ENCODE data around the gene FBXW7.
"Not testable (repeated sequence)": the region's sequence is repeated elsewhere in the genome, so short reads cannot be mapped to it uniquely, and the experiment has no call there.

The FBXW7 gene

DNA sequence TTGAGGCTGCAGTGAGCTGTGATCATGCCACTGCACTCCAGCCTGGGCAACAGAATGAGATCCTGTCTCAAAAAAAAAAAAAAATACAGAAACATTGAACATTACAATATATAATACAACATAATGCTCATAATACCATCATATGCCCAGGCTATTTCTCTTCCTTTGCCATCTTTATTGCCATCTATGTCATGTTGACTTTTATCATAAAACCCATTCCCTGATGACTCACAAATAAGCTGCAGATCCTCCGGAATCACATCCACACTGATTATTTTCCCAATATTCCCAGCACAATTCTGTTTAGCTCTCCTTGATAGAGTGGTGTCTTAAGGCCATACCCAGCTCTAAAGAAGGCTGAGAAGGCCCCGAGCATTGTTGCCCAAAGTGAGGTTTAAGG, 9.2 kb upstream of the FBXW7 start:
- no peak for DNase-seq (ENCODE audit: extremely low read depth in 1 of 2, low read depth in 1 of 2)

DNA sequence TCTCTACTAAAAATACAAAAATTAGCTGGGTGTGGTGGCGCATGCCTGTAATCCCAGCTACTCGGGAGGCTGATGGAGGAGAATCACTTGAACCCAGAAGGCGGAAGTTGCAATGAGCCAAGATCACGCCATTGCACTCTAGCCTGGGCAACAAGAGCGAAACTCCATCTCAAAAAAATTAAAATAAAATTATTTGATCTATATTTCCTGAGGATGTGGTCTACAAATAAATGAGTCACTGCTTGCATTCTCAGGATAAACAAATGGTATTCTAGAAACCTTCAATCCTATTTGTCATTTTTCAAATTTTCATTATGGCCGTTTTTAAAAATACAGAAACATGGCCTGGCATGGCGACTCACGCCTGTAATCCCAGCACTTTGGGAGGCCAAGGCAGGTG, 8.6 kb upstream of the FBXW7 start:
- DNase-seq (ENCODE audit: extremely low read depth in 1 of 2, low read depth in 1 of 2): not testable (repeated sequence)

DNA sequence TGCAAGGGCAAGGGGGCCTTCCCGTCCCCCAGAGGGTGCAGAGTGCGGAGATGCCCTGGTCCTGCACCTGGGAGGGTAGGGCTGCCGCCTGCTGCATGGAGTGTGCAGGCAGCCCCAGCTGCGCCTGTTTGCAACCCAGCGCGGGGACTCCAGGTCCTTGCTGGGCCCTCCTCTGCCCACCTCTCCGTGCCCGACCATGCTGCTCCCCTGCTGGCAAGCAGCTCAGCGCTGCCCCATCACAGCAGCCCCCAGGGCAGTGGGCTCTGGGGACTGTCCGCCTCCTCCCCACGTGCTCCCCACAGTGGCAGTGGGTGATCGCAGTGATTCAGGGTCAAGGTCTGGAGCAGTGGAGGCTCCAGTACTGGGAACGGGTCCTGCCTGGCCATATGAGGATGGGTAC, 5.0 kb upstream of the FBXW7 start:
- no peak for DNase-seq (ENCODE audit: extremely low read depth in 1 of 2, low read depth in 1 of 2)

DNA sequence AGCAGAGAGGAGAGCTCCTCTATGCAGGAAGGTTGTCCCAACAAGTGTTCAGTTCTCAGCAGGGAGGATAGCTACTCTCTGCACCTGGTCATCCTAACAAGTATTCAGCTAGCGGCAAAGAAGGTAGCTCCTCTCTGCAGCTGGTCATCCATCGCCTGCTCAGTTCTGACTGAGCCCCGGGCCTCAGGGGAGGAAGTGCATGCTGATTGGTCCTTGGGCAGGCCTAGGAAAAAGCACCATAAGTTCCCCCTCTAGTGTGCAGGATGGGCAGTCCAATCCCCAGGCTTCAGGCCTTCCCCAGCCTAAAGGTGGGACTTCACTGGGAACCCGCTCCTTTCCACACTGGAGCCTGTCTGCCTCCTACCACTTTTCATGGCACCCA, 4.4 kb upstream of the FBXW7 start:
- DNase-seq (ENCODE audit: extremely low read depth in 1 of 2, low read depth in 1 of 2): no peak

DNA sequence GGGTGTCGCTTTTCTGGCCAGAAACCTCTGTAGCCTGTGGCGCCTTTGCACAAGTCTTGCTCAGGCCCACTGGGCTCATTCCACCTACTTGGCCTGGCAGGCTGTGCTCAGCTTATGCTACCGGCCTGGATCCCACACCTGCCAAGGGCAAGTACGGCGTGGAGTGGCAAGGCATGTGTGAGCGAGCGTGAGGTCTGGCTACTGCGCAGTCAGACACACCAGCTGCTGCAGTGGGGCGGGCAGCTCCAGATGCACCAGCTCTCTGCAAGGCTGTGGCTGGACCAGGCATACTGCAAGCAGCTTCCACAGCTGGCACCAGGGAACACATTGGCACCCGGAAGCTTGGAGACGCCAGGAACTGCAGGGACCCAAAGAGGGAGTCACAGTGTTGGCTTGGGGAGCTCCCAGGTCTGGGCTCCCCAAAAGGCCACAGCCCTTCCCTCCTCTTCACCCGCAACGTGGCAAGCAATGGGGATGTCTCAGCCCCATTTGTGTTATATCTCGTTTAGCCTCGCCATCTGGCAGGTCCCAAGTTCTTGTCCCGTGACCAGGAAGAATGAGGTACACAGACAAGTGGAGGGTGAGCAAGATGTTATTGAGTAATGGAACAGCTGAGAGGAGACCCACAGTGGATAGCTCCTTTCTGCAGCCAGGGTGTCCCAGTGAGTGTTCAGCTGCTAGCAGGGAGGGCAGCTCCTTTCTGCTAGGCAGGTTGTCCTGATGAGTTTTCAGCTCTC, 3.8 kb upstream of the FBXW7 start:
- DNase-seq (ENCODE audit: extremely low read depth in 1 of 2, low read depth in 1 of 2): no peak

DNA sequence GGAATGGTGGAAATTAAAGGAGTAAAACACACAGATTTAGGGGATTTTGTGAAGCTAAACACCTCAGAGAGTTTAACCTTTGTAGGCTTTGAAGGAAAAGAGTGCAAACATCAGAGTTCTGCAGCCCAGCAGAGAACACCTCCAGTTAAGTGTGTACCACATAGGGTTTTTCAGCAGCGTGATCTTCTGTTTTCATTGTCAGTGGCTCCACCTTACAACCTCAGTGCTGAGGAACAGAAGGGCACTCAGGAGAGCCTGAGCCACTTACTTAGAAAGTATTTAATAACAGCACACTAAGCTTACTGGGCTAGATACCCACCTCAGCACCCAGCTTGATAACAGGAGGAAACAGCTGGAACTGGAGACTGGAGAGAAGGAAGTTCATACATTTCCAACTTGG, 2.0 kb upstream of the FBXW7 start:
- no peak for DNase-seq (ENCODE audit: extremely low read depth in 1 of 2, low read depth in 1 of 2)

DNA sequence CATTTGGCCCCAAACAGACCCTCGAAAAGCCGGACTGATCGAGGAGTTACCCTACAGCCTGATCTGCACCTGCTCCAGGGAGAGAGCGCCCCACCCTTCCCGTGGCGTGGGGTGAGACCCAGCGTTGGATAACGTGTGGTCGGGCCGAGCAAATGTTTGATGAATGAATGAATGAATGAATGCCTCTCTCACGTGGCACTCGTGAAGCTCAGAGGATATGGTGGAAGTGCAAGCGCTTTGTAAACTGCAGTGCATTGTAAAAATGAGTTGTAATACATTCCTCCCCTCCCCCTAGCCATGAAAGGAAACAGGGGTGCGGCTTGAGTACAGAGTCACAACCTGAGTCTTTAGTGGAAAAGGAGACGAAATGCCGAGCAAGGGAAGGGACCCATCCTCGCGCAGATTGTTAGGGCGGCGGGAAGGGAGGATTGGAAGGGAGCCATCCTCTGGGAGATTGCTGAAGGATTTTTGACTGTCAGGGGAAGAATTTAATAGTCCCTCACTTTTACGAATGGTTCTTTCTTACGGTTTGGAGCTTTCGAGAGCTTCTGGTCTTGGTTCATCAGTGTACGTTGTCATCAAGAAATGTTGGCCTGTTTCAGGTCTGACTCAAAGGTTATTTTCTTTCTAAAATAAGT, 772 bp upstream of the FBXW7 start:
- DNase-seq (ENCODE audit: extremely low read depth in 1 of 2, low read depth in 1 of 2): peak in 1 of 2 donors; percentile 58

DNA sequence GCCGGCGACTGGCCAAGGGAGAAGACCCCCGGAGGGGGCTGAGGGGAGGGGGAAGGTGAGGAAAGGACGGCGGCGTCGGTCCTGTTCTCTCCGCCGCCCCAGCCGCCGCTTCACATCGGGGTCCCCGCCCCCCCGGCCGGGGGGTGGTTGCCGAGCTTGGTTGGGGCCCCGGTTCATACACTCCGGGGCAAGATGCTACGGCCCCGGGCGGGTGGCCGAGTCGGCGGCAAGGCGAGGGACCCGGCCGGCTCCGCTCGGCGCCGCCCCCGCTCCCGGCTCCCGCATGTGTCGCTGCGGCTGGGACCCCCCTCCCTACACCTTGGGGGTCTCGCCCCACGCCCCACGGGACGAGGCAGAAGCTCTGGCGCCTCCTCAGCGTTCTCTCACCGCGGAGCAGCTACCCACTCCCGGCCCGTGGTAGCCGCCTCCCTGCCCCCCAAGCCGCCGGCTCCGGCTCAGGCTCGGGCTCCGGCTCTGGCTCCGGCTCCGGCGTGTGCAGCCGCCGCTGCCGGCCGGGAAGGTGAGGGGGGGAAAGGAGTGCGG, 461 bp downstream of the FBXW7 start:
- no peak for DNase-seq (ENCODE audit: extremely low read depth in 1 of 2, low read depth in 1 of 2)

DNA sequence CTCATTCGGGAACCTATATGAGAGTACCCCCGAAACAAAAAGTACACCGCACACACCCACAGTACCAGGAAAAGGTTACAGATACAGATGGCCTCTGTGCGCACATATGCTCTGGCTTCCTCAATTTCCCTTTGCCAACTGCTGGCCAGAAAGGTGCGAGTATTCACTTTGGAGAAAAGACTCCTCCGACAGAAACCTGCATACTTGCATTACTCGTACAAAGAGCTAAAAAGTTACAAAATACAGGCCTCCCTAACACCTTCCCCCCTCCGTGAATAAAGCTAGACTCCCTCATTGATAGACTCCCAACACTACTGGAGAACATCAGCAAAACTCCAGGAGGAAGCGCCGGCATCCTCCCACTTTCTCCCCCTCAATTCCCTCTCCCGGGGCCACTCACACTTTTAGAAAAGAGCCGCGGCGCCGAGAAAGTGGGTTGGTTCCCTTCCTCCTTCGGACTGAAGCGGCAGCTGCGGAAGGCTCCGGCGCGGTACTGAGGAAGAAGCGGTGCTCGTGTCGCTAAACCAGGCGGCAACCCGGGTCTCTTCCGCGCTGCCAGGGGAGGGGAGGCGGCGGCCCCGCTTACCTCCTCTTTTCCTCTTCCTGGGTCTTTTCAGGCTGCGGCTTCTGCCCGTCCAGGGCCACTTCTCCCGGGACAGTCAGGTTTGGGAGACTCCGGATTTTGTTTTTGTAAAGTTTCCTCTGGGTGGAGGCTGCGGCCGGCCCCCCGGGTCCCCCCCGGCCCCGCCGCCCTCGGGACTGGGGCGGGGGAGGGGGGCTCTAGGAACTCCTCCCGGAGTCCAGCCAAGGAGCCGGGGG, 1.1 kb downstream of the FBXW7 start:
- peak in 1 of 2 donors; percentile 18 for DNase-seq (ENCODE audit: extremely low read depth in 1 of 2, low read depth in 1 of 2)

DNA sequence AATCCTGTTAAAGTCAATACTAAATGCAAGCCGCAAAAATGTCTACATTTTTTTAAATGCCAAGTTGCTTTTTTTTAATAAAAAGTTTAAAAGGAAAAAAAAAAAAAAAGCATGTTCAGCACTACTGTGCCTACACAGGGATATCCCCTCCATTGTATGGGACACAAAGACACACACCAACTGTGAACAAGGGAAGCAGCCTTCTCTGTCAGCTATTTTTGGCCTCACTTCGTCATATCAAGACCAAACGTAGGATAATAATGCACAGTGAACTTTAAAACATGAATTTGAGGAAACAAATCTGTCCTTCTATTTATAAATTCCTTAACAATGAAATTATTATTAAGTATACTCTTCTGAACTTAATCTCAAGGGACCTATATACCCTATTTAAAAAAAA, 4.4 kb downstream of the FBXW7 start:
- no peak for DNase-seq (ENCODE audit: extremely low read depth in 1 of 2, low read depth in 1 of 2)

DNA sequence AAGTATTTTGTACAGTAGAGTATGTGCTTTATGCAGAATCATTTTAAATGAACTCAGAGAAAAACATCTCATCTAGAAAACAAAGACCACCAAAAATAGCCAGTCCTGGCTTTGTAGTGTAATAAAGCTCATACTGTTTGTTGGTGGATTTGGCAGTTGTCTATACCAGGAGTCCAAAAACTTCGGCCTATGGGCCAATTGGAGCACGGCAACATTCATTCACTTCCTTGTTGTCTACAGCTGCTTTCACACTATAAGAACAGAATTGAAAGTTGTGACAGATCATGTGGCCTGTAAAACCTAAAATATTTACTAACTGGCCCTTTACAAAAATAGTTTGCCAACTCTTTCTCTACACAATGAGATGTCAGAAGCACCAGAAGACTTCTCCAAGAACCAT, 5.3 kb downstream of the FBXW7 start:
- DNase-seq (ENCODE audit: extremely low read depth in 1 of 2, low read depth in 1 of 2): no peak

DNA sequence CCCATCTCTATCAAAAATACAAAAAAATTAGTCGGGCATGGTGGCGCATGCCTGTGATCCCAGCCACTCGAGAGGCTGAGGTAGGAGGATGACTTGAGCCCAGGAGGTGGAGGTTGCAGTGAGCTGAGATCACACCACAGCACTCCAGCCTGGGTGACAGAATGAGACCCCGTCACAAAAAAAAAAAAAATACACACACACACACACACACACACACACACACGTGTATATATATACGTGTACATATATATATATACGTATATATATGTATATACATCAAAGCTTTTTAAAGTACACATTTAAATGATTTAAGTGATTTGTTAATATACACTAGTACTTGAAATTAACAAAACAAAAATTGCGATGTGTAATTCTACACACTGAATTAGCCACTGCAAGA, 6.0 kb downstream of the FBXW7 start:
- no peak for DNase-seq (ENCODE audit: extremely low read depth in 1 of 2, low read depth in 1 of 2)

DNA sequence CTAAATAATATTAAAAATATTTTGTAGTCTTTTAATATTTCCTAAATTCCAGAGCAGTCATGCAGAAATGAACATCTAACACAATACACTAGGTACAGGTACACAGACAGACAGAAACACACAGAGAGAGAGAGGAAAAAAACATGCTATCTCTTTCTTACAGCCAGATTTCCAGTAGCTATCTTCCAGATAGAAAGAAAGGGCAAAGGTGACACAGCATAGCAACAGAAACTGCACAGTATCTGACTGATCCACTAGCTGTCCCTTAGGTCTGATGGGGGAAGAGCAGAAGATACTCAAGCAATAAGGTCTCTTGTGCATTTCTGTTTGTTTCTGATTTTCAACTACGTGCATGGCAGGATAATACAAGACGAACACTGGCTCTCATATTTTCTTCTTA, 7.8 kb downstream of the FBXW7 start:
- no peak for DNase-seq (ENCODE audit: extremely low read depth in 1 of 2, low read depth in 1 of 2)

DNA sequence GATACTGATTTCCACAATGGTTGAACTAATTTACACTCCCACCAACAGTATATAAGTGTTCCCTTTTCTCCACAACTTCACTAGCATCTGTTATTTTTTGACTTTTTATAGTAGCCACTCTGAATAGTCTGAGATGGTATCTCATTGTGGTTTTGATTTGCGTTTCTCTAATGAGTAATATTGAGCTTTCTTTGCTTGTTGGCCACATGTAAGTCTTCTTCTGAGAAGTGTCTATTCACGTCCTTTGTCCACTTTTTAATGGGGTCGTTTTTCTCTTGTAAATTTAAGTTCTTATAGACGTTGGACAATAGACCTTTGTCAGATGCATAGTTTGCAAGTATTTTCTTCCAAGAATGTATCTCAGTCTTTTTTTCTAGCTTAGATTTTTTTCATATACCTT, 10.0 kb downstream of the FBXW7 start:
- DNase-seq (ENCODE audit: extremely low read depth in 1 of 2, low read depth in 1 of 2): no peak

DNA sequence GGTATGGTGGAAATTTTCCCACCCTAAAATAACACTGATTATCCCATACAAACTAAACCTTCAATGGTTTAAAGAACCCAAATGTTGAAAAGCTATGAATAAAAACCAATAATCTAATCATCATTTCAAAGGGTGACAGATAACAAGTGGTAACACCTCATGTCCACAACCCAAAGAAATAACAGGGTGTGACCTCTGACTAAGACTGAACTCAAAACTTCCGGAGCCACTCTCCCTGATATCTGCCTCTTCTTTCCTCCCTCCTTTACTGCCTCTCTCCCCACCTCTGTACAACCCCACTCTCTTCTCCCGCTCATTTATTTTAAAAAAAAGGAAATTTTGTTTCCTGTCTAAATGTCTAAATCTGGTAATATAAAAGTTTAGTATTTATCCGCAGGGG, 11.5 kb downstream of the FBXW7 start:
- DNase-seq (ENCODE audit: extremely low read depth in 1 of 2, low read depth in 1 of 2): no peak

DNA sequence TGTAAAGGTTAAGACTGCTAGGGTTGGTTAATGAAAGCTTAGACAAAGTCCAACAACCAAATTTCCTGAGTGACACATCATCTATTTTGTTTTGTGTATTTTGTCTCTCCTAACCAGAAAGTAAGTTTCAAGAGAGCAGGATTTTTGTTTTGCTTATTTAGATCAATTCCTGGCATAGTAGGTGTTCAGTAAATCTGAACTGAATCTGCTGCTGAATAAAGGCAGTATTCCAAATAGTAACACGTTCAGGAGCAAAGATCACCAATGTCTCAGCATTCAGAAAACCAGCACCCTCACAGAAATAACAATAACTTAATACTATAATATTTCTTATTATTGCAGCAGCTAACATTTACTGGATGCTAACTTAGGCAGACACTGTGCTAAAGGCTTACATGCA, 12.2 kb downstream of the FBXW7 start:
- no peak for DNase-seq (ENCODE audit: extremely low read depth in 1 of 2, low read depth in 1 of 2)

DNA sequence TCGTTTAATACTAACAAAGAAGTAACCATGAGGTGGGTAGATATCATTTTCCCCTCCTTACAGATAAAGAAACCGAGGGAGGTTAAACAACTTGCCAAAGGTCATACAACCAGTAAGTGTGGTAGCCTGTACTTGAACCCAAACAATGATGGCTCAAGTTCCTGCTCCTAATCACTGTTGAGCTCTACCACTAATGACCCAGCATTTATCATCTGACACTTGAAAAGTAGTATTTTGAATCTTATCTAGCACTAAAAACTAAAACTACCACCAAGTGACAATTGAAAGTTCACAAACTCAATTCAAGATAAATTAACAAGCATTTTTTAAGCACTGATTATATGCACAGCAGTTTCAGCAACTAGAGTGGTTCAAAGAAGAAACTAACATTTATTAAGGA, 13.1 kb downstream of the FBXW7 start:
- DNase-seq (ENCODE audit: extremely low read depth in 1 of 2, low read depth in 1 of 2): no peak

DNA sequence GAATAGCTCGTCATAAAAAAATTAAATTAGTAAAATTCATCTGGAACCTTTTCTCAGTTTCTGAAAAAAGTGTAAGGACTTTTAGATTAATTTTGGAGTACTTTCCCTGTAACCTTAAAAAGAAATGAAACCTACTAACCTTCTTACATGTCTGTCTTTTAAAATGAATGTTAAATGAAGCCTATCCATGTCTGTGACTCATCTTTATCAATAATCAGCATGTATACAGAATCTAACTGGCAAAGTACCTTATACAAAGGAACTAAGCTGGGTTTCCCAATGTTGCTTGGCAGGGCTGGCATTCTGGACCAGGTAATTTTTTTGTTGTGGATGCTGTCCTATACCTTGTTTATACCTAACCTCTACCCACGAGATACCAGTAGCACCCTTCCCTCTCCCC, 13.6 kb downstream of the FBXW7 start:
- DNase-seq (ENCODE audit: extremely low read depth in 1 of 2, low read depth in 1 of 2): no peak

DNA sequence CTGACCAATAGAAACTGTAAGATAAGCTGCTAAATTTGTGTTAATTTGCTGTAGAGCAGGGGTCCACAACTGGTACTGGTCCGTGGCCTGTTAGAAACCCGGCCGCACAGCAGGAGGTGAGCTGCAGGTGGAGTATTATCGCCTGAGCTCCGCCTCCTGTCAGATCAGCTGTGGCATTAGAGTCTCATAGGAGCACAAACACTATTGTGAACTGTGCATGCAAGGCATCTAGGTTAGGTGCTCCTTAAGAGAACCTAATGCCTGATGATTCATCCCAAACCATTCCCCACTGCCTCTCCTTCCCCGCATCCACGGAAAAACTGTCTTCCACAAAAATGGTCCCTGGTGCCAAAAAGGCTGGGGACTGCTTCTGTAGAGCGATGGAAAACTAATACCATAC, 19.7 kb downstream of the FBXW7 start:
- DNase-seq (ENCODE audit: extremely low read depth in 1 of 2, low read depth in 1 of 2): no peak

DNA sequence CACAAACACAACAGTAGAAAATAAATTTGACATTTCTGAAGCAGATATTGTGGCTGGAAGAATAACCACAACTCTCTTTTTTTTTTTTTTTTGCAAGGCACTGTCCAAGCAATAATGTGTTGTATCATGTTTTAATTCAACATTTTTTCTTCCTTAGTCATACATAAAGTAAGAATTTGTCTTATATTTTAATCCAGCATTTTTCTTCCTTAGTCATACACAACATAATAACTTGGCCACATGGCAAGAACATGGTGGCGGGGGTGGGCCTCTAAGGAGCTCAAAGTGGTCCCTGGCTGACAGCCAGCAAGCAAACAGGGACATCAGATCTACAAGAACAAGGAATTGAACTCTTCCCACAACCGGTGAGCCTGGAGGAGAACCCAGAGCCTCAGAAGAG, 20.2 kb downstream of the FBXW7 start:
- DNase-seq (ENCODE audit: extremely low read depth in 1 of 2, low read depth in 1 of 2): no peak

DNA sequence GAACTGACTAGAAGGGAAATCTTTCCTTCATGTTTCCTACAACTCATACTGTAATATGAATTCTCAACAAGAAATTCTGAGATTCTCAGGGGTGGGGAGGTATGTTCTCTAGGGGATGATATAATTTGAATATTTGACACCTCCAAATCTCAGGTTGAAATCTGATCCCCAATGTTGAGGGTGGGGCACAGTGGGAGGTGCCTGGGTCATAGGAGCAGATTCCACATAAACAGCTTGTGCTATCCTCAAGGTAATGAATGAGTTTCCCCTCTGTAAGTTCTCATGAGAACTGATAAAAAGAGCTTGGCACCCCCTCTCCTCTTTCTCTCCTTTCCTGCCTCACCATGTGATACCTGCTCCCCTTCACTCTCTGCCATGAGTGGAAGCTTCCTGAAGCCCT, 21.5 kb downstream of the FBXW7 start:
- no peak for DNase-seq (ENCODE audit: extremely low read depth in 1 of 2, low read depth in 1 of 2)

DNA sequence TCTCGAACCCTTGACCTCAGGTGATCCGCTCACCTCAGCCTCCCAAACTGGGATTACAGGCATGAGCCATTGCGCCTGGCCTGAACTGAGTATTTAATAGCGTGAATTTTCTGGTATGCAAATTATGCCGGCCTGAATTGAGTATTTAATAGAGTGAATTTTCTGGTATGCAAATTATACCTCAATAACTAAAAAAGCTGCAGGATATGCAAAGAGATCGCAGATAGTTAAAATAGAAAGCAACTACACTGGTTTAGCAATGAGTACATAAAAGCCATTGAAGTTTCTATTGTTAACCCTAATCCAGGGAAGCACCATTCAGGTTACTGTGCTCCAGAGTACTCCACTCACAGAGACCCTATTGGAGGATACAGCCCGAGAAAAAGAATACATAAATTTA, 22.8 kb downstream of the FBXW7 start:
- DNase-seq (ENCODE audit: extremely low read depth in 1 of 2, low read depth in 1 of 2): no peak

Measured in stimulated activated CD8-positive, alpha-beta memory T cell treated with anti-CD3 and anti-CD28 coated beads, Interleukin-7, amount 100 ng/mL, for 48 hours (primary cell).